Bronchial epithelial cell (primary cell): ENCODE results near the gene JKAMP. TPM values are rescaled to one million over a fixed set of nuclear protein-coding genes. Genes with fewer than 3 reads are reported as not detected.
A peak's percentile ranks its signal among the peaks of the same experiment; 100 is the strongest.

Experiments used
- DNase-seq: peaks from one replicate; pipeline ENCODE4 v3.0.0-alpha.2; 2010; ENCODE audit warnings: low read depth
- FAIRE-seq: peaks from 2 replicates; lab custom pipeline; 2011; peaks lifted over from hg19 to GRCh38; lab: Jason Lieb, UNC
- H3K27me3 ChIP-seq: 2 replicates; pipeline ENCODE4 v1.5.1; 2011; ENCODE audit warnings: low read length; ENCODE audit not compliant: control insufficient read depth, insufficient read depth
- H3K36me3 ChIP-seq: 2 replicates; pipeline ENCODE4 v1.5.1; 2011; ENCODE audit warnings: low read length; ENCODE audit not compliant: control insufficient read depth, insufficient read depth
- H3K4me3 ChIP-seq: 2 replicates; pipeline ENCODE4 v1.5.1; 2011; ENCODE audit warnings: mild to moderate bottlenecking, low read depth, low read length, control low read depth
- CTCF ChIP-seq: IDR thresholded peaks from 2 replicates; pipeline ENCODE4 v1.5.1; 2011; ENCODE audit warnings: mild to moderate bottlenecking, moderate library complexity, low read length, control low read depth, inconsistent platforms; ENCODE audit not compliant: insufficient read depth, severe bottlenecking
- total RNA-seq: library from RNA; depleted of rRNA; stranded (reverse); fragments of >200 nt; gene quantifications from 2 replicates; pipeline ENCODE4 v1.2.1, GENCODE V29; 2014

JKAMP gene
- total RNA-seq, 1 donor from 2014 or later = 35.3 TPM

- H3K27me3 ChIP-seq = no peaks in the 10 kb centered on the region
- no peak for TF ChIP-seq CTCF
- DNase-seq (no peak), FAIRE-seq (no peak)
- H3K4me3 ChIP-seq = no peak overlapping the region
- peaks cover 5% of the 10 kb centered on the region for H3K36me3 ChIP-seq
Observed at GRCh38 chr14:59475709-59476108, 8.6 kb upstream of the JKAMP start.

GRCh38 chr14:59478540-59478939 is 5.8 kb upstream of the JKAMP start:
- H3K4me3 ChIP-seq = no peak overlapping the region
- no peak for FAIRE-seq
- no peaks in the 10 kb centered on the region for H3K27me3 ChIP-seq
- DNase-seq = no peak
- TF ChIP-seq CTCF = no peak
- H3K36me3 ChIP-seq = peaks cover 5% of the 10 kb centered on the region

- Histone ChIP-seq H3K27me3 (no peaks in the 10 kb centered on the region), H3K36me3 (peaks cover 5% of the 10 kb centered on the region), H3K4me3 (no peak overlapping the region)
- no peak for DNase-seq
- no peak for FAIRE-seq
- no peak for TF ChIP-seq CTCF
Observed at GRCh38 chr14:59480166-59480565, 4.2 kb upstream of the JKAMP start.

- TF ChIP-seq CTCF = no peak
- H3K36me3 ChIP-seq = peaks cover 2% of the 10 kb centered on the region
- no peak for FAIRE-seq
- H3K27me3 ChIP-seq = no peaks in the 10 kb centered on the region
- DNase-seq = no peak
- no peak overlapping the region for H3K4me3 ChIP-seq
Observed at GRCh38 chr14:59481407-59481806, 2.9 kb upstream of the JKAMP start.

GRCh38 chr14:59481871-59482540 is 2.3 kb upstream of the JKAMP start:
- H3K36me3 ChIP-seq = peaks cover 2% of the 10 kb centered on the region
- FAIRE-seq (no peak), DNase-seq (peak; percentile 78)
- H3K4me3 ChIP-seq = peak overlapping the region; percentile 70
- H3K27me3 ChIP-seq = no peaks in the 10 kb centered on the region
- no peak for TF ChIP-seq CTCF
